WI38 (cell line): Measurements from ENCODE around the gene NPHP3.

Experiments used
- H3K4me3 ChIP-seq: 2 replicates; pipeline ENCODE4 v1.5.1; 2011; ENCODE audit warnings: low read depth, mild to moderate bottlenecking, control low read depth, low read length
- TF ChIP-seq, protein P1 (sequence below): IDR thresholded peaks from 2 replicates; pipeline ENCODE4 v1.5.1; 2012; ENCODE audit warnings: low read depth, mild to moderate bottlenecking, control low read depth, low read length

The NPHP3 gene

DNA sequence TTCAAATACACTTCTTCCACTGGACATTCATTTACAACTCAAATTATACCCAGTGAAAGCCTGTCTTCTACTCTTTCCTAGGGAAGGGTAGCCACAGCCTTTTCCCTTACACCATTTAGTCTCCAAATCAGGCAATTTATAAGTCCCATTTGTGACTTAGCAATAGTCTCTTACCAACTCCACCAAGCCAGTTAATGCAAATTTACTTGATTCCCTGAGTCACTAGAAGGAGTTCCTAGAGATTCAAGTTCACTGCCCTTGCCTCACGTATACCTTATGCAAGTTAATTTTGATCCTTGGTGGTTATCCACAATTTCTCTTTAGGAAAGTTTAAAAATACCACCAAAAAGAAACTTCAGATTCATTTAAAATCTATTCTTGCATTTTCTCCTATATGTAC is 16.1 kb upstream of the NPHP3 start:
- no peak overlapping the region for H3K4me3 ChIP-seq
- TF ChIP-seq, protein P1, sequence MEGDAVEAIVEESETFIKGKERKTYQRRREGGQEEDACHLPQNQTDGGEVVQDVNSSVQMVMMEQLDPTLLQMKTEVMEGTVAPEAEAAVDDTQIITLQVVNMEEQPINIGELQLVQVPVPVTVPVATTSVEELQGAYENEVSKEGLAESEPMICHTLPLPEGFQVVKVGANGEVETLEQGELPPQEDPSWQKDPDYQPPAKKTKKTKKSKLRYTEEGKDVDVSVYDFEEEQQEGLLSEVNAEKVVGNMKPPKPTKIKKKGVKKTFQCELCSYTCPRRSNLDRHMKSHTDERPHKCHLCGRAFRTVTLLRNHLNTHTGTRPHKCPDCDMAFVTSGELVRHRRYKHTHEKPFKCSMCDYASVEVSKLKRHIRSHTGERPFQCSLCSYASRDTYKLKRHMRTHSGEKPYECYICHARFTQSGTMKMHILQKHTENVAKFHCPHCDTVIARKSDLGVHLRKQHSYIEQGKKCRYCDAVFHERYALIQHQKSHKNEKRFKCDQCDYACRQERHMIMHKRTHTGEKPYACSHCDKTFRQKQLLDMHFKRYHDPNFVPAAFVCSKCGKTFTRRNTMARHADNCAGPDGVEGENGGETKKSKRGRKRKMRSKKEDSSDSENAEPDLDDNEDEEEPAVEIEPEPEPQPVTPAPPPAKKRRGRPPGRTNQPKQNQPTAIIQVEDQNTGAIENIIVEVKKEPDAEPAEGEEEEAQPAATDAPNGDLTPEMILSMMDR = no peak

DNA sequence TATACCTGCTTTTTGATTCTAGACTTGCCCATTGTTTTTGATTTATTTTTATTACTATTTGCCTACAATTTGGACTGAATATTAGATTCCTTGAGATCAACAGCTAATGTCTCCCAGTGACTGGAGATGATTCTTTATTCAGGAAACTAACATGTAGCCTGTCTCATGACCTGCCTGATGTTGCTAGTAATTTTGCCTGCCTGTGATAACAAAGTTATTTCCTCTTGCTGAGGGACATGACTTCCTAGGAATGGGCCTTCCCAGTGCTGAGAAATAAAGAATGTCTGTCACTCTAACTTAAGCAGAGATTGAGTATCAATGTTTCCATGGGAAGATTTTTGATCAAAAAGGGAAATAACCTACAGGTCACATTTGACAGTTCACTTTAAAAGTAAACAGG is 13.4 kb upstream of the NPHP3 start:
- TF ChIP-seq, protein P1 = no peak
- no peak overlapping the region for H3K4me3 ChIP-seq

DNA sequence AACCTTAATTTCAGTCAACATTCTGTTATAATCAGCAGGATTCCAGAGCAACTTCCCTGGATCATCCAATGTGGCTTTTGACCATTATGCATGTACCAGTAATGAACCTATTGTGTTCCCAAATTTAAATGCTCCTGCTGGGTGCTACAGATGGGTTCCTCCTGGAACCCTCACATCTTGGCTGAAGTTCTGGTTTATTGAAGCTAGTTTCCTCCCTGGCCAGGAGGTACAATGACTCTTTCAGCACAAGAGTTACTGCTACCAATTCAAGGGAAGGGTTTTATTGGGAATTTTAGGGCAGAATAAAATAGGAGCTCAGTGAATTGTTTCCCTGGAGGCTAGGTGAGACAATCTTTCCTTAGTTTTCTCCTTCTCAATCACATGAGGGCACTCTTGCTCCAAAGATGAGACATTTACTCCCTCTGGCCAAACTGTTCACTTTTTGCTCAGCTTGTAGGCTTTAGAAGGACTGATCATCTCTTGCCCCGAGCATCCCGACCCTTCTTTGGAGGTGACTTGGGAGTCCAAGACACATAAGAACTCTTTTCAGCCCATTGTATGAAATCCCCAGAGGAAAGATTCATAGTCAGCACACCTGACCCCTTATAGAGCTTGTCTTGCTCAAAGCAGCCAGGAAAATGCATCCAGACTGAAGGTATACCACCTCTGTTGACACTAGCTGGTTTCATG is 8.8 kb upstream of the NPHP3 start:
- H3K4me3 ChIP-seq = no peak overlapping the region
- TF ChIP-seq, protein P1 = peak; percentile 20; the same call in 1 of the 2 replicates

DNA sequence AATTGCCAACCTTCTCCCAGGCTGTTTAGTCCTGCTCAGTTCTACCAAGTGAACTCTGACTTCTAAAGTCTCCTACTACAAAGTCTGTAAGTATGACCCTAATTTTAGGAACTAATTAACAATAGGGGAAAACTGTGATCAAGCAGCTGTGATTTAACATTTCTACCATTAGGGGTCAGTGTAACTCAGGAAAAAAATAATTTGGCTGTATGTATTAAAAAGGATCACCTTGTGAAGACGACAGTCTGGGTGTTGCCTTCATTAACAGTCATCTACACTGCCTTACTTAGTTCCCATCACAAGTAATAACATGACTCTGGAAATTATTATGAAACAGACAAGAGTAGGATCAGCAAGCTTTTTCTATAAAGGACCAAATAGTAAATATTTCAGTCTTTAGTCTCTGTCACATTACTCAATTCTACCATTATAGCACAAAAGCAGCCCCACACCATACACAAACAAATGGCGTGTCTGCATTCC is 4.2 kb upstream of the NPHP3 start:
- TF ChIP-seq, protein P1 = peak; percentile 44; the same call in 1 of the 2 replicates
- no peak overlapping the region for H3K4me3 ChIP-seq

DNA sequence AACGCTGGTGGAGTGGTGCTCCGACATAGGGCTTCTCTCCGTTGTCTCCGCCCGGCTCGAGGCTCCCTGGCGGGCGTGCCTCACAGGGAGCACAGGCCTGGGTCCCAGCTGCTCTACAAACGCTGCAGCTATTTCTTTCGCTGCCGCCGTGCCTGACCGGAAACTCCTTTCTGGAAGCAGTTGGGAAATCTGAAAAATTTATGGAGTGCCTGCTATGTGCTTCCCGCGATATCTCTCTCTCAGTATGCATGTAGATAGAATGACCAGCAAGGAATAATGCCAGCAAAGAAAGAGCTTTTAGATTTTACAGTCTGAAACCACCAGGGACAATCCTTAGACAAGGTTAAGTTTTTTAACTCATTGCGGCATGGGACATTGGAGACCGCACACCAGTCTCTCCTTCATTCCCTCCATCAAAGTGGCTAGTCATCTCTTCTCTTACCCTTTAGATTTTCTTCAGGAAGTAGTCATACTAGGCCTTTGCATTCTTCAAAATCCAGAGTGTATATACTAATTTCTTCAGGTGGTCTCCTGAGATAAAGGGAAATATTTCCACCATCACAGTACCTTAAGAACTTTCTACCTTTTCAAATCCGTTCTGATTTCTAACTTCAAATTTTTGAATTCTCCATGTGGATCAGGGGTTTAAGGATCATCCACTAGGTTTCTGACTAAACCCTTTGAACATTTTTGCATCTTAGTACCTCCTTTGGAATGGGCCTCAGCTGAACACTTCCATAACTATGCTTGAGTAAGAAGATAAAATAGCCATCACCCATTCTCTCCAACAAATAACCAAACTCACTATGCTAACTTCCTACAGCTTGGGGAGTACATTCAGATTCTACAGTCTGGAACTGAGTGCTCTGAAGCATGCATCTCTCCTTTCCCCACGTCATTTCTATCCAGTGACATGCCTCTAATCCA is 1.1 kb upstream of the NPHP3 start:
- peak overlapping the region; percentile 72 for H3K4me3 ChIP-seq

DNA sequence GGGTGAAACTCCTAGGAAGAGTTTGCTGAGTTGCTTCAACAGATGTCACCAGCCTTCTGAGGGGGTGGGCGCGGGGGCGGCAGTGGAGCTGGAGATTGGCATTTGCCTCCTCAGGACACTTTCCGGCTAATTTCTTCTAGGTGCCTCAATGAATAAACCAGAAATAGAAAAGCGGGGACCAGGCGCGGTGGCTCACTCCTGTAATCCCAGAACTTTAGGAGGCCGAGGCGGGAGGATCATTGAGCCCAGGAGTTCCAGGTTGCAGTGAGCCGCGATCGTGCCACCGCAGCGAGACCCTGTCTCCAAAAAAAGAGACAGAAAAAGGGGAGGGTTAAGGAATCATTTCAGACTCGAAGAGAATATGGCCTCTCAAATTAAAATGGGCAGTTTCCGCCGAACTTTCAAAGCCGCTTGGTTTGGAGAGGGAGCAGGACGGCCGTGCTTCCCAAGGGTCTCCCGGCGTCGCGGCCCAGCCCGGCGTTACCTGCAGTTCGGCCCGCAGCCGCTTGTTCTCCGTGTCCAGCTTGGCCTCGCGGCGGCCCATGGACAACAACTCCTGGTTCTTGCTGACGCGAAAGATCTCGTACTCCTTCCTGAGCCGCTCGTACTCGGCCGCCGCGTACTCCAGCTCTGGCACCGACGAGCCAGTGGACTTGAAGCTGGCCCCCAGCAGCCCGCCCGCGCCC is 587 bp downstream of the NPHP3 start:
- TF ChIP-seq, protein P1 = peak; percentile 24; the same call in 1 of the 2 replicates
- peak overlapping the region; percentile 83 for H3K4me3 ChIP-seq

More for the DNA sequence above, 1.1 kb upstream of the NPHP3 start:
- TF ChIP-seq, protein P1 = no peak
